ENCODE data around the gene ASTN2.

The ASTN2 gene

DNA sequence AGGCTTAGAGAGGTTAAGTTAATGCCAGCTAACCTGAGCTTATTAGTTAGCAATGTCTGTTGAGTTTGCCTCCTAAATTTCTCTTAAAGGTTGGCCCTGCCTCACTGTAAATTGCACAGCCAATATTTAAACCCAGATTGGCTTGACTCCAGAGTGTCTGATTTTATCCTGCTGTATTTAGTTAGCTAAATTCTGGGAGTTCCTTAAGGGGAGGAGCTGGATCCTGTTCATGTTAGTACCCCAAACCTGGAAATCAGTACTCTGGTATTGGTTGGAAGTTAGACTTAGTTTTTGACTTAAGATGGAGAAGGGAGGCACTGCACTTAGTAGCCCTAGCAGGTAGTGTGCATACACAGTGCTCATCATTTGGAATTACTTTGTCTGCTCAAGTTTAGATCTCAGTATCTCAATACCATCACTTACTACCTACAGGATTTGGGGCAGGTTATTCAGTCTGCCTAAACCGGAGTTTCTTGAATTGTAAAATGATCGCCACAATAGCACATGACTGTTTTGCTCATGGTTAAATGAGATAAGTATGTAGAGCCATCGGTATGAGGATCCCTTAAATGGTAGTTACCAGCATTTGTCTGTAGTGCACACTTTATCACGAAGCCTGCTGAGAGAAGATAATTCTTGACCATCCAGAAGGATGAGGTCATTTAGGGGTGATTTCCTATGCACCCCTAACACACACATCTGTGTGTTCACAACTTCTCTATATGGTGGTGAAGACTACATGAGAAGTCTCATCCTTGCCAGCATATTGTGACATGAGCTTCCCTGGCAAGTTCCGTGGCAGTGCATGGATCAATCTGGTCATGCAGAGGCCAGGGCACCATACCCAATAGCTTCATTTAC lies 992.5 kb downstream of the ASTN2 start:
- DNase-seq = no peak

DNA sequence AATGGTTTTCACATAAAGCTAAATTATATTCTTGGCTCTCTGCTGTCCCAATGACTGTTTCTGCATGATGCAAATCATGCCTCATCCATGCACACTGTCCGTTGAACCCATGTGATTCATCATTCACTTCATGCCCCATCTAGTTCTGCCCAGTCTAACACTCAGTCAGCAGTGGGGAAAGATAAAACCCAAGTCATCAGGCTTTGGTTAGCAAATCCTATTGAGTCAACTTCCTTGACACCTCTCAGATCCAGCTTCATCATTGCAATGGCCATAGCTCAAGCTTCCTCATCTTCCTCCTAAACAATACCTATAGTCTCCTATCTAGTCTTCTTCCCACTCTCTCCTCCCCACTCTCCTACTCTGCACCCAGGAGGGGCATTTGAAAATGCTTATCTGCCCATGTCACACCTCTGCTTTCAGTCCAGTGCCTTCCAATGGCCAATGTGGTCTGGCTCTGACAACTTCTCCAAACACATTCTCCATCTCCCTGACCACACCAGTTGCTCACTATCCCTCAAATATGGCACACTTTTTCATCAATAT lies 993.8 kb downstream of the ASTN2 start:
- no peak for DNase-seq

DNA sequence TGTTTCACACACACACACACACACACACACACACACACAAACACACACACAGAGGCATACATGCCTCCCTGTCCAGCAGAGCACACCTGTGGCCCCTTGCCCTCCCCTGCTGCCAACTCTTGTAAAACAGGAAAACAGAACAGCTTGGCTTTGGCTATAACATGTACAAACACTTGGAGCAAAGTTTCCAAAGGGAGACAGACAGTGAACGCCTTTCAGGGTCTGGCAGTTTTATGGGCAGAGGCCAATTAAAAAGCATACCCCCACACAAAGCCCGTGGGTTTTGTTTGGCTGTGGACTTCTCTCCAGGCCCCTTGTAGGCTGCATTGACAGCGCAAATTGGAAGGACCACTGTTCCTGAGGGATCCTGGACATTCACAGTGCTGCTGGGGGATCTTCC lies 995.7 kb downstream of the ASTN2 start:
- no peak for DNase-seq

DNA sequence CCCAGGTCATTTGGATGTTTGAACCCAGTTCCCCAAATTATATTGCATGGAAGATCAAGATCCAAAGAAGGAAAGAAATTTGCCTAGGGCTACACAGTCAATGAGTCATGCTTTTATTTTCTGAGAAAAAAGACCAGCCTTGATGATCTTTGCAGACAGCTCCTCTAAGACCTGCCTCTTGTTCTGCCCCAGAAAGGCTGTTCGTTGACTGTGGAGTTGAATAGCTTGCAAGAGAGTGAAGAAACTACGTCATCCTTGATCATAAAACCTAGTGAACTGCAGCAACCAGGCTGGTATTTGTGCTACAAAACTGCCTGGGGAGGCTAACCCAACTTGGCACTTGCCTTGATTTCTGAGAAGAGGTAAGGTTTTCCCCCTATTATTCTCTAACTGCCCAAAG lies 997.4 kb downstream of the ASTN2 start:
- no peak for DNase-seq

DNA sequence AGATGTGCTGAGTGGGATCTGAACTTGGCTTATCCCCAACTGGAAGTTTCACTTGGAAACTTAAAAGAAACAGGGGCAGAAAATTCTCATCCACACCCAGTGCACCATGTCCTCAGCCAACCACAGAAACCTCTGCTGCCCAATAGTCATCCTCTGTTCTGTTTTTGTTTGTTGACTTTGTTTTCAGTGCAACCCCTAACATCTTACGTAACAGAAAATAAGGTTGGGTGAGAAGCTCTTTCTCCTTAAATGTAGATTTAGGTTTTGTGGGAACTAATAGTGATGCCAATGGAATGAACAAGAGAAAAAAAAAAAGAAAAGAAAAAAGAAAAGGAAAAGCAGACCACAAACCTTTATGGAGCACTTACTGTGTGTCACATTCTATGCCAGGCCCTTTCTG lies 998.4 kb downstream of the ASTN2 start:
- no peak for DNase-seq

DNA sequence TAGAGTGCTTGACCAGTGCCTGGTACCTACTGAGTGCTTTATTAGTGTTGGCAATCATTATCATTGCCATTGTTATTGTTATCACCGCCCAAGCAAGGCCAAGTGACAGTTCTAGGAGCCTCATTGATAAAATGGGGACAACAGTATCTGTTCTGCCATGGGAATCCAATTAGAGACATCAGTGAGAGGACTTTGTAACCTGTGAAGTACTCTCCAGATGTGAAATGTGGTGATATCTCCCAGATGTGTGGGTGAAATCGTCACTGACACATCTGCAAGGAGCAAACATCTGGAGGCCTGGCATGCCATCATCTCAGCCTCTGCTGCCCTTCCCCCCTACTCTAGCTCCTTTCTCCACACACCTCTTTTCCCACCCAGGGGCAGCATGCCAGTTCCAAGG lies 1000.5 kb downstream of the ASTN2 start:
- DNase-seq = no peak

DNA sequence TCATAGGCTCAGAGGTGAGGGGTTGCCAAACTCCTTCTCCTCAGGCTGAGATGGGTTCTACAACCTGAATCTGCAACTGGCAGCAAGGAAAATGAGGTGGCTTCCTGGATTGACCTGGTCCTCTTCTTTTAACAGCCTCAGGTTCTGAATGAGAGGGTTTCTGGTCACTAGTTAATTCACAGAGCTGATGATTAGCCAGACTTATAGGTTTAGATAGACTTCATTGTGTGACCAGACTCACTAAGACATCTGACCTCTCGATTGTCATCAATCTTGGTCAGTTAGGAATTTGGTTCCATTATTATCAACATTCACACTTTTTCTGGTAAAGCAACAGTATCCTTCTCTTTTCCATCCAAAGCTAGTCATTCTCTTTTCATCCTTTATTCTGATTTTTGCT lies 1003.4 kb downstream of the ASTN2 start:
- no peak for DNase-seq

DNA sequence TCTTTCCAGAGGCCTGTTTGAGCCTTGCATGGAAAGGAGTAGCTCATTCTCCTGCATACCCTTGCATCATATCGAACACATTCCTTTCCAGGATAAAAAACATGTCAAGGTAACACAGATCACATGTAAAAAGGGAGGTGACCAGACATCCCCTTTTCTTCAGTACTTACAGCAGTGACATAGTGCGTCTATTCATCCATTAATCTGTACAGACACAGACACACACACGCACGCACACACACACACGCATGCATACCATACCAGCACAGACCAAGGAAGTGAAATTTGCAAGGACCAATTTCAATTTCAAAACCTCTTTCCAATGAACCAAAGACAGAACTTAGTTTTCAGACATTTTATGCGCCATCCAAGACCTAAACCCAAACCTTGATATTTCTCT lies 1005.2 kb downstream of the ASTN2 start:
- DNase-seq = no peak

DNA sequence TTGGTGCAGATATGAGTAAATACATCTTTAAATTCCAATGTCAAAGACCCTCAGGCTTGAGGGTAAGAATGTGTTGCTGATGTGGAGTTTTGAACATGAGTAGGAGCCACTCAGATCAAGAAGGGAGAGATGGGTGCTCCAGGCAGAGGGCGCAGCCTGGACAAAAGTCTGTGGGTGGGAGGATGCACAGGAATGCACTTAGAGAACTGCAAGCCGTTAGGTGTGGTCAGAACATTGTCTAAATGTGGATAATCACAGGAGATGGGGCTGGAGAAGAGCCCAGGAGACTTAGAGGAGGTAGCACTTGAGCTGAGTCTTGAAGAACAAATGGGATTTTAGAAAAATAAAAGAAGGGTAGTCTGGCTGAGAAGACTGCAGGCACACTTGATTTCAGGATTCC lies 1005.7 kb downstream of the ASTN2 start:
- no peak for DNase-seq

DNA sequence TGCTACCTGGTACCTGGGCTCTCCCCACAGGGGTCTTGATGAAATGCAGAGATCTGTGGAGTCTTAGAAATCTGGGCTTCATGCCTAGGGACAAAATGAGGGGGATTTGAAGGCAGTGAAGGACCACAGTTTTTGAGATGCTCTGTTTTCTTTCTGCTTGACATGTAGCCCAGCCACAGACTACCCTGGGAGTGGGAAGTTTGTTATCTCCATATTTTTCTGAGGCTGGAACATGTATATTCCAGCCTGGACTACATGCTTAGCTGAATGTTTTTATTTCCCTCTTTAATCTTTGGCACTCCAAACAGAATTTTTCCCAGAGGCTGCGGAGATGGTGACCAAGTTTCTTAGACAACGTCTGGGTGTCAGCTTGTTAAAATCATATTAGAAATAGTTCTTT lies 1008.4 kb downstream of the ASTN2 start:
- DNase-seq = no peak

DNA sequence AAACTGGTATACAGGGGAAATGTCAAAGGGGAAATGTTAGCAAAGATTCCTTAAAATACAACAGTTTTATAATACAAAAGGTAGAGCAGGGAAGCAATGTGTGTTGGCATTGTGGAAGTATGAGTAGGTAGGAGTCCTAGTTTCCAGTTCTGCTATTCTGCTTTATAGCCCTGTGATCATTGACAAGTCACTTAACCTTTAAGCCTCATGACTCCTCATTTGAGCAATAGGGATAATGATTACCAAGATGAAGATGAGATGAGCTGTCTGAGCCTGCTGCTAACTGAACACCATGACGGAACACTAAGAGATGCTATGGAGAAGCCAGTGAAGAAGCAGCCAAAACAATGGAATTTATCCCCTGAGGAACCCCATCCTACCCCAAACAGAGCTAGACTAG lies 1009.5 kb downstream of the ASTN2 start:
- DNase-seq = no peak

DNA sequence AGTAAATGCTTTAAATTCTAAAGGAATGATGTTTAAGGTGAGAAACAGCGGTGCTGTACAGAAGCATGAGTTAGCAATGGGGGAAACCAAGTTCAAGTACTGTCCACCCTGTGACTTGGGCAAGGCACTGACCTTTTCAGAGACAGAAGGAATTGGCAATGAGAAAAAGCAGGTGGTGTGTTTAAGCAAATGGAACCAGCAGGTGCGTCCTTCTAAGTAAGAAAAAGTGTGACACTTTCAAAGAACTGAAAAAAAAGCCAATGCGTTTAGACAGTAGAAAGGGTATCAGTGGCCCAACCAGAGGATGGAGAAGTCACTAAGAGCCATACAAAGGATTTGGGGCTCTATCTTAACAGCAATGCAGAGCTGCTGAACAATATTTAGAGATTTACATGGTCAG lies 1010.6 kb downstream of the ASTN2 start:
- DNase-seq = no peak

DNA sequence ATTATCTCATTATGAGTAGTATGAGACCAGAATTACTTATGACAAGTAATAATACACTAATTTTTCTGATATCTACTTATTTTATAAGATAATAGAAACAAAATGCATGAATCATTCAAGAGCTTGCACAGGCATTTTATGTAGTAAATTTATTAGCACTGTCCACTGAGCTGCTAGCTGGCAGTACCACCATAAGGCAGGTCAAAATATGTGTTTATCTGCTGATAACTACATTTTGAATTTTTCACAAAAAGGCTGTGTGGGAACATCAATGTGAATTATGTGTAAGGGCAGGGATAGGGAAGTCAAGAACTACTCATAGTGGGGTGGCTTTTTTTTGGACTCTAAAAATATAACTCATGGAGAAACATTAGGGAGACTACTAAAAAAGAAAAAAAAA lies 1011.7 kb downstream of the ASTN2 start:
- DNase-seq = no peak

DNA sequence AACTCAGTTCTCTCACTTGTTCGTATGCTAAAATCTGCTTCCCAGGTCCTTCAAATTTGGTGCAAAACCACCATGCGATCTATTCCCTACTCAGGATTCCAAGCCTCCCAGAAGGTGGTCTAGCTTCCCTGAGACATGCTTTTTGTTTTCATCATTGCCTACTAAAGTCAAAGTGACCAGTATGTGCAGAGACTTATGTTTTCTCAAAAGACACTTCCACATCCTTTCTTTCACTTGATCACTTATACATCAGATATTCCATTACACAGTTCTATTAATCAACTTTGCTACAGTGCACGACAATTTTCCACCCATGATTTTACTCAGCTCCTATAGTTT lies 1019.2 kb downstream of the ASTN2 start:
- DNase-seq = no peak

DNA sequence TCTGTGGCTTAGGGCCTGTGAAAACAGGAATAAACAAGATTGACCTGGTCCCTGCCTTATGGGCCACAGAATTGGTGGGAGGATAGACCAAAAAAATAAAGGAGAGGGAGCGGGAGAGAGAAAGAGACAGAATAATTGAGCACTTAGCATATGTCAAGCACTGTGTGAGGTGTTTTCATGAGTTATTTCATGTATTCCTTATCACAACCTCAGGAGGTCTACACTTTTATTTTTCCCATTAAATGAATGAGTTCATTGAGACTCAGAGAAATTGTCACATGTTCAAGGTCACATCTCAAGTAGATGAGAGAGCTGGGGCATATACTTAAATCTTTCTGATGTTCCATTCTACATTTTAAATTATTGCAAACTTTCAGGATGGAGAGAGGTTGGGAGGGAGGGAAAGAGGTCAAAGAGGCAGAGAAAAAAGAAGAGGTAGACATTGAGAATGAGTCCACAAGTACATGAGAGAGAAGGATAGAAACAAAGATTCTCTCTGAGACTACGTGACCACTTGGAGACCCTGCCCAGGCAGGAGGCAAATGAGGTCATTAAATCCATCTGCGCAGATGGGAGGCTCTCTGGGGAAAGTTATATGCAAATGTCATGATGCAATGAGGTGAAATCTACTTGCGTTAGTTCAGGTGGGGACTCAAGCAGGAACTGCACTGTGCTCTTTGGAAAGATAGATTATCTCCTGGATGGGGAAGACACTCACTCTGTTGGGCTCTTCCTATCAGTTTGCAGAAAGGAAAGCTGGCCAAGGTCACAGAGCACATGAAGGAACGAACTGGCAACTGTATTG lies 1019.8 kb downstream of the ASTN2 start:
- no peak for DNase-seq

DNA sequence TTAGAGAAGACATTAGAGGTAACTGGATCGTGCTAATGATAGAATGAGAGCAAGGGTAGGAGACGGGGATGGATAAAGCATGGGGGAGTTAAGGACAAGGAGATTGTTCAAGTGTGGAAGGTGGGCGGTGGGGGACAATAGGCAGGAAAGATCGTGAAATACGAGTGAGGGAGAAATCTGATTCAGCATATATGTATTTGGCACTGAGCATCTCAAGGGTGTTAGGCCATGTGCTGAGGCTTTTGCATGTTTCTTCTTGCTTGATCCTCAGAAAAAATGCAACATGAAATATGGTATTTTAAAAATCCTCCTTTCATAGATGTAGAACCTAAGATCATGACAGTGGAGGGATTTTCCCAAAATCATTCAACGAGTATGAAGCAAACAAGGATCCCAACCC lies 1020.8 kb downstream of the ASTN2 start:
- no peak for DNase-seq

DNA sequence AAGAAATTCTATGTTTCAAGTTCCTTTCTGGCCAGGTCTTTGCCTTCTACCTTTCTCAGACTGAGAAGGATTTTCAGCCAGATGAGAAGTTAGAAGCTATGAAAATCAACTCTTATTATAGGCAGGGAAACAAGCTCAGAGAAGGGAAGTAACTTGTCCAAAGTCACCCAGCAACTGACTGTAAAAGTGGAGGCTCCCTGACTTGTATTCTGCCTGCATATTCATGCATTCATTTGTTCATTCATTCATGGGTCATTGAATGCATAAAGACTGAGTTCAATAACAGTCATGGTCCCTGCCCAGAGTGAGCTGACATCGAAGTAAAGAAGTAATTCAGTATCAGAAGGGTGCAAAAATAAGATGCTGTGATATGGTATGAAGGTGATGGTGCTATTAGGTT lies 1021.7 kb downstream of the ASTN2 start:
- no peak for DNase-seq

DNA sequence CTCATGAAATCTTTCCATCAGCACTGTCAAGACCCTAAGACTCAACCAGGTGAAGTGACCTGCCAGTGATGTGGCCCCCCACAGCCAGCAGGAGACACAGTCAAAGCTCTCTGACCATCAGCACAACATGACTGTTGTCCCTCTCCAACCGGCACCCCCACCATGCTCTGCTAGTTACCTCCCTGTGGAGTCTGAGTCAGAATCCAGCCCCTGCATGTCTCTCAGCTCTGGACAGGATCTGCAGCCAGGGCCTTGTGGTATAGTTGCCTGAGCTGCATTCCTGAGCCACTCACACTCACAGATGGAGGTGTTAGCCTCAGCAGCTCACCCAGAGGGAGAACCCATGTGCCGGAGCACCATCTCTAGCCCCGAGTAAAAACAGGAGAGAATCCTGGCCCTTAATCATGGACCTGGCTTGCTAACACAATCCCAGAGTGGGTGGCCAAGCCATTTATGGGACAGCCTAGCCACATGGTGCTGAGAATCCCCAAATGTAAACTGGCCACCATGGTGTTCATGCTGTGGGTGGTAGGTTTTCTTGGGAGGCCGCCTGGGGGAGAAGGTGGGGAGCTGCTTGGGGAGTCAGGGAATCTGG lies 1023.5 kb downstream of the ASTN2 start:
- DNase-seq = no peak

DNA sequence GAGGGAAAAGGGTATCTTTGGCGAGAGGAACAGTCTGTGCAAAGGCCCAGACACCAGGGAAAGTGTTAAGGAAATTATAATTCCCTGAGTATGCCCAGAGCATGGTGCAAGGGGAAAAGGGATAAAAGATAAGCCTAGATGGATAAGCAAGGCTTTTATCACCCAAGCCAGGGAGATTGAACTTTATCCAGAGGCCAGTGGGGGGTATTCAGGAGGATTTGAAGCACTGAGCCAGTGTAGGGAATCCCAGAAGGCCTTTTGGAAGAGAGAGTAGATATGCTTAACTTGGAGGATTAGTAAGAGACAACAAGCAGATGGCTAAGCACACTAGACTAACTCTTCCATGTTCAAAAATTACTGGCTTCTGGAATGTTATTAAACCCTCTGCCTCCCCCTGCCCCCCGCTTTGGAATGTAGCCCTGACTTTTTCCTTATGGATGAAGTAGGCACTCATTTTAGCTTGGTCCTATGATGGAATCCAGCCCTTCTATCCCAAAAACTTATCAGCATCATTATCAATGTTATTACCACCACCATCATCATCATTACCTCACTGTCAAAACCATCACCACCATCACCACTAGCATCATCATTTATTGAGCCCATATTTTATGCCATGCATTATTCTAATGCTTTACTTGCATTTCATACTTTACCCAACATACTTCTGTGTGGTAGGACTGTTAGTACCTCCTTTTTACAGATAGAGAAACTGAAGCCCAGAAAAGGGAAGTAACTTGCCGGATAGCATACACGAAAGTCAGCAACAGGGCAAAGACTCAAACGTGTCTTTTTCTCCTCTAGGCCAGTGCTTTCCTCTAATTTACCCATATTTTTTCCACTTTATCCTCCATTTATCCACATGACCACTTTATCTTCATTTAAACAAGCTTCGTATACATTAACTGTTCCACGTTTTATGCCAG lies 1024.3 kb downstream of the ASTN2 start:
- DNase-seq = no peak

DNA sequence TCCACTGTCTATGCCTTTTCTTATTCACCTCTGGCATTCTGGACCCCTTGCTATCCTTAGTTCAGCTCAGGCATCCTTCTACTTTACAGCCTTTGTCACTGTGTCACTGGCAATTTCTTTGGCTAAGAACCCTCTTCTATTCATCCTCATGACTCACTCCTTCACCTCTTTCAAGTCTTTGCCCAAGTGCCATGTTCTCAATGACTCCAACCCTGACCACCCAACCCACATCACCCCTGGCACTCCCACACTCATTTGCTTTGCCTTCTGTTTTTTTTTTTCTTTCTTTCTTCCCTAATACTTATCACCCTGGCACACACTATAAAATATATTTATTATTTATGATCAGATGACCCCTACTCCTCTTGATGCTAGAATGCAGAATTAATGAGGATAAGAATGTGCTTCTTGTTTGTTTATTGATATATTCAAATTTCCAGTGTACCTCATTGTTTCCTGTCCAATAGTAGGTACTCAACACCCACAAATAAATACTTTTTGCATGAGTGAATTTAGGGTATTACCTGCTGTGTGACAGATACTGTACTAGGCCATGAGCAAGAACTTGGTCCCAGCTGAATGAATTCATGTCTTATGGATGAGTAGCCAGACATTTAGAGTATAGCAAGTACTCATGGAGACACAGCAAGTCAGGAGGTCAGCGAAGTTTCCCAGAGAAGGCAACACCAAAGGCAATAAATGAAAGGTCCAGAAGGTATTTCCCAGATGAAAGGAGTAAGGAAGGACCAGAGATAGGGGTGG lies 1025.1 kb downstream of the ASTN2 start:
- no peak for DNase-seq

DNA sequence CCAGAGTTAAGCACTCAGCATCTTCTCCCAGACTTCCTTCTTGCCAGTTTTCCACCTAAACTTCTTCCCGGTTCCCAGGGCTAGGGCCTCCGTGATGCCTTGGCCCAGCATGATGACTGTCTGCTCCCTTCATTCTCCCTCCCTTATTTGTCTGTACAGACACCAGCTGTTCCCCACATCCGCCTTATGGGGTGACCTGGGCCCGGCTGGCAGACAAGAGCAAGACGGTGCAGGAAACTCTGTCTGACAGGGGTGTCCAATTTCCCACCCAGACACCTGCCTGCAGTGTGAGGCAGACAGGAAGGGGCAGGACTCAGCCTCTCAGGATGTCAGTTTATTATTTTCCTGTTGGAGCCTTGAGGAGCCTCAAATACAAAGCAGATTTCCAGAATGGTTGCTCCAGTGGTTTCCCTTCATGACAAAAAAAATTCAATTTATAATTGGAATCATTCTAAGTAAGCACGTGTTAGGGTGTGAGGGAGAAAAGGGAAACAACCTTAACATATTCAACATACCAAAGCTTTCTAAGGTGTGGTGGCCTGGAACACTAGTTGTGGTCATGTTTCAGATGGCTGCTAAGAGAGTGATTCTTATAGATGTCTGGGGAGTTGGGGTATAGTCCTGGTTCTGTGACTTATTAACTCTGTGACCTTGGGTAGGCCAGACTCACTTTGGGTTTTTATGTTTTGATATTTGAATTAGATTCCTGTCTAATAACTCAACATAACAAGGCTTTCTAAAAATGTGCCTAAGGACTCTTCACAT lies 1026.7 kb downstream of the ASTN2 start:
- no peak for DNase-seq
